ENCODE measurements around the gene GLRX5.

- TF ChIP-seq, protein P1, sequence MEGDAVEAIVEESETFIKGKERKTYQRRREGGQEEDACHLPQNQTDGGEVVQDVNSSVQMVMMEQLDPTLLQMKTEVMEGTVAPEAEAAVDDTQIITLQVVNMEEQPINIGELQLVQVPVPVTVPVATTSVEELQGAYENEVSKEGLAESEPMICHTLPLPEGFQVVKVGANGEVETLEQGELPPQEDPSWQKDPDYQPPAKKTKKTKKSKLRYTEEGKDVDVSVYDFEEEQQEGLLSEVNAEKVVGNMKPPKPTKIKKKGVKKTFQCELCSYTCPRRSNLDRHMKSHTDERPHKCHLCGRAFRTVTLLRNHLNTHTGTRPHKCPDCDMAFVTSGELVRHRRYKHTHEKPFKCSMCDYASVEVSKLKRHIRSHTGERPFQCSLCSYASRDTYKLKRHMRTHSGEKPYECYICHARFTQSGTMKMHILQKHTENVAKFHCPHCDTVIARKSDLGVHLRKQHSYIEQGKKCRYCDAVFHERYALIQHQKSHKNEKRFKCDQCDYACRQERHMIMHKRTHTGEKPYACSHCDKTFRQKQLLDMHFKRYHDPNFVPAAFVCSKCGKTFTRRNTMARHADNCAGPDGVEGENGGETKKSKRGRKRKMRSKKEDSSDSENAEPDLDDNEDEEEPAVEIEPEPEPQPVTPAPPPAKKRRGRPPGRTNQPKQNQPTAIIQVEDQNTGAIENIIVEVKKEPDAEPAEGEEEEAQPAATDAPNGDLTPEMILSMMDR (IDR thresholded peaks at IDR 0.05): no peak
- no peak for TF ChIP-seq ZFX (IDR thresholded peaks at IDR 0.05; ENCODE audit: borderline replicate concordance)
These were observed 2.9 kb upstream of the GLRX5 start for GRCh38 chr14:95531969-95532368.

All from 22Rv1 (cell line).